Lower leg skin (tissue), 4 donors: Measurements from ENCODE around the gene PPA2. TPM values are rescaled to one million over a fixed set of nuclear protein-coding genes. Genes with fewer than 3 reads are reported as not detected.
"Not testable (repeated sequence)": the region's sequence is repeated elsewhere in the genome, so short reads cannot be mapped to it uniquely, and the experiment has no call there.

Experiments used
- DNase-seq, 2 donors: peaks; one replicate each; pipeline ENCODE4 v3.0.0-alpha.2; 2019; ENCODE audit warnings: low spot score in 2 of 2
- H3K4me3 ChIP-seq: fragments of 200-600 bp; sonication (generic); 2 replicates; pipeline ENCODE4 v1.5.1; 2017; ENCODE audit warnings: mild to moderate bottlenecking, low read depth; ENCODE audit not compliant: poor library complexity, severe bottlenecking
- POLR2A ChIP-seq, 2 donors: fragments of 450-650 bp; IDR thresholded peaks; one replicate each; pipeline ENCODE4 v1.6.1; 2016 to 2017; ENCODE audit warnings: antibody characterized with exemption in 2 of 2, mild to moderate bottlenecking in 1 of 2, moderate library complexity in 1 of 2
- WGBS, 2 donors: methylation state at CpG; one replicate each; pipeline ENCODE4 v1.1.5; 2018; 5-methylcytosine and 5-hydroxymethylcytosine counted together
- intact Hi-C: fragments of 100-400 bp; cut with DNase I; formaldehyde crosslinking; loops from one replicate; pipeline ENCODE4 v1.15.0; 2023; ENCODE audit warnings: low total_unique reads
- total RNA-seq, 4 donors: library from RNA; depleted of rRNA; stranded (reverse); fragments of >200 nt; gene quantifications; one replicate each; pipeline ENCODE4 v1.1.0, GENCODE V29; 2016
- TF ChIP-seq, protein P1 (sequence below), 3 donors: fragments of 450-650 bp; IDR thresholded peaks; one replicate each; pipeline ENCODE4 v1.5.1; 2016; ENCODE audit warnings: antibody characterized with exemption in 3 of 3, mild to moderate bottlenecking in 3 of 3, moderate library complexity in 2 of 3

PPA2 gene
- total RNA-seq, 4 donors from 2014 or later = 84.6 to 174 (median 95.3) TPM

DNA sequence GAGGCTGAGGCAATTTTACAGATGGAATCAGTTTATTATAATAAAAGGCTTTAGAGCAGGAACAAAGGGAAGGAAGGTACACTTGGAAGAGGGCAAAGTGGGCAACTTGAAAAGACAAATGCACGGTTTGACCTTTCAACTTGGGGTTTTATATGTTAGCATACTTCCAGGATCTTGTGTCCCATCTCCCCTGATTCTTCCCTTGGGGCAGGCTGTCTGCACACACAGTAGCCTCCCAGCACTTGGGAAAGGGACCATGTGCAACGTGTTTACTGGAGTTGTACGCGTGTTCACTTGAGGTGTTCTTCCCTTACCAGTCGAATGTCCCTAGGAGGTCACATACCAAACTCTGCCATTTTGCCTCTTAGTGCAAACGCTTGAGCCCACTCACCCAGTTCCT, 7.3 kb downstream of the PPA2 start:
- intact Hi-C loops = no loop called here
- H3K4me3 ChIP-seq = no peak overlapping the region
- no peak for DNase-seq
- 94 to 99% methylated on average over 6 of the region's 6 CpGs for WGBS, 2 donors
- TF ChIP-seq, protein P1, sequence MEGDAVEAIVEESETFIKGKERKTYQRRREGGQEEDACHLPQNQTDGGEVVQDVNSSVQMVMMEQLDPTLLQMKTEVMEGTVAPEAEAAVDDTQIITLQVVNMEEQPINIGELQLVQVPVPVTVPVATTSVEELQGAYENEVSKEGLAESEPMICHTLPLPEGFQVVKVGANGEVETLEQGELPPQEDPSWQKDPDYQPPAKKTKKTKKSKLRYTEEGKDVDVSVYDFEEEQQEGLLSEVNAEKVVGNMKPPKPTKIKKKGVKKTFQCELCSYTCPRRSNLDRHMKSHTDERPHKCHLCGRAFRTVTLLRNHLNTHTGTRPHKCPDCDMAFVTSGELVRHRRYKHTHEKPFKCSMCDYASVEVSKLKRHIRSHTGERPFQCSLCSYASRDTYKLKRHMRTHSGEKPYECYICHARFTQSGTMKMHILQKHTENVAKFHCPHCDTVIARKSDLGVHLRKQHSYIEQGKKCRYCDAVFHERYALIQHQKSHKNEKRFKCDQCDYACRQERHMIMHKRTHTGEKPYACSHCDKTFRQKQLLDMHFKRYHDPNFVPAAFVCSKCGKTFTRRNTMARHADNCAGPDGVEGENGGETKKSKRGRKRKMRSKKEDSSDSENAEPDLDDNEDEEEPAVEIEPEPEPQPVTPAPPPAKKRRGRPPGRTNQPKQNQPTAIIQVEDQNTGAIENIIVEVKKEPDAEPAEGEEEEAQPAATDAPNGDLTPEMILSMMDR (IDR thresholded peaks at IDR 0.05) = no peak
- no peak for TF ChIP-seq POLR2A (IDR thresholded peaks at IDR 0.05)

- DNase-seq, intact Hi-C loops, H3K4me3 ChIP-seq: not testable (repeated sequence)
- 94 to 96% methylated on average over 2 of the region's 2 CpGs for WGBS, 2 donors
Measured at GRCh38 chr4:105464563-105464962, 9.3 kb downstream of the PPA2 start.

DNA sequence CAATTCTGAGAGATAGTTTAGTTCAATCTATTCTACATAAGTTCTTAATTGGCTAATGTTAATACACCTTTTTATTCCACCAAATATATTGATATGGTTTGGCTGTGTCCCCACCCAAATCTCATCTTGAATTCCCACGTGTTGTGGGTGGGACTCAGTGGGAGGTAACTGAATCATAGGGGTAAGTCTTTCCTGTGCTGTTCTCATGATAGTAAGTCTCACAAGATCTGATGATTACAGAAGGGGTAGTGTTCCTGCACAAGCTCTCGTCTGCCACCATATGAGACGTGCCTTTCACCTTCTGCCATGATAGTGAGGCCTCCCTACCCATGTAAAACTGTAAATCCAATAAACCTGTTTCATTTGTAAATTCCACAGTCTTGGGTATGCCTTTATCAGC, 11.3 kb downstream of the PPA2 start:
- TF ChIP-seq, protein P1 (IDR thresholded peaks at IDR 0.05) = no peak
- TF ChIP-seq POLR2A (IDR thresholded peaks at IDR 0.05) = no peak
- intact Hi-C loops = no loop called here
- H3K4me3 ChIP-seq = no peak overlapping the region
- DNase-seq = no peak
- 89 to 93% methylated on average over 3 of the region's 3 CpGs for WGBS, 2 donors

- WGBS, 2 donors = 93 to 94% methylated on average over 6 of the region's 6 CpGs
- no peak overlapping the region for H3K4me3 ChIP-seq
- intact Hi-C loops = no loop called here
- no peak for DNase-seq
- TF ChIP-seq, protein P1 (IDR thresholded peaks at IDR 0.05) = no peak
- no peak for TF ChIP-seq POLR2A (IDR thresholded peaks at IDR 0.05)
Measured at GRCh38 chr4:105461621-105462382, 12.1 kb downstream of the PPA2 start.

DNA sequence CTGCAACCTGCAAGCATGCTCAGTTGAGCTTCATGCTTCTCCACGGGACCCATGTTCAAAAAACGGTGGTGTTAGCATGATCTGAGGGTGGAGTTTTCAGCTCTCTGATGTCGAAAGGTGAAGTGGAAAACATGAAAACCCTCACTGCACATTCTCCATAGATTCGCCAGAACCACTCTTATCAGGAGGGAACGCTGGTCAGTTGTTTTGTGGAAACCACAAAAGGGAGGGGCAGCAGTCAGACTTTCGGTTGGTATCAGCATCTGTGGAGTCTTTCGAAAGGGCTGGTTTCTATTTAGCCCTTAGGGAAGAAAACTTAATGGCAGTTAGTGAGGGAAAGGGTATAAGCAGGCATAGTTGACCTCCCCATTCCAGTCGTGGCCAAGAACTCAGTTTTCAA, 12.6 kb downstream of the PPA2 start:
- H3K4me3 ChIP-seq = no peak overlapping the region
- WGBS, 2 donors = 80 to 86% methylated on average over 8 of the region's 8 CpGs
- intact Hi-C loops = no loop called here
- DNase-seq = no peak
- no peak for TF ChIP-seq POLR2A (IDR thresholded peaks at IDR 0.05)
- TF ChIP-seq, protein P1 (IDR thresholded peaks at IDR 0.05) = no peak

- intact Hi-C loops = no loop called here
- WGBS, 2 donors = 80 to 82% methylated on average over 2 of the region's 2 CpGs
- no peak for DNase-seq
- no peak for TF ChIP-seq POLR2A (IDR thresholded peaks at IDR 0.05)
- TF ChIP-seq, protein P1 (IDR thresholded peaks at IDR 0.05) = no peak
- no peak overlapping the region for H3K4me3 ChIP-seq
Measured at GRCh38 chr4:105460306-105460705, 13.6 kb downstream of the PPA2 start.

- intact Hi-C loops, H3K4me3 ChIP-seq, DNase-seq: not testable (repeated sequence)
- WGBS, 2 donors = 89% methylated on average over 11 of the region's 11 CpGs
Measured at GRCh38 chr4:105458541-105458940, 15.3 kb downstream of the PPA2 start.
